Gastrocnemius medialis (tissue), 4 donors: ENCODE measurements around the gene PABPC3. TPM values are rescaled to one million over a fixed set of nuclear protein-coding genes. Genes with fewer than 3 reads are reported as not detected.

ENCODE experiments used
- ATAC-seq, 2 donors: fragments of 150-250 bp; one replicate each; pipeline ENCODE4 v1.9.1; 2016
- DNase-seq, 2 donors: peaks; one replicate each; pipeline ENCODE4 v3.0.0-alpha.2; 2019
- H3K27ac ChIP-seq, 4 donors: fragments of 200-600 bp; sonication (generic); 1 replicate in 1 of 4; 2 replicates in 3 of 4; pipeline ENCODE4 v1.5.1; 2016 to 2018; ENCODE audit warnings: mild to moderate bottlenecking in 2 of 4, moderate library complexity in 1 of 4
- H3K27me3 ChIP-seq, 3 donors: fragments of 200-600 bp; sonication (generic) in 2 of 3; 1 replicate in 1 of 3; 2 replicates in 2 of 3; pipeline versions ENCODE4 v1.5.1 to v1.6.0; 2016 to 2019; ENCODE audit warnings: mild to moderate bottlenecking in 1 of 3, moderate library complexity in 1 of 3
- H3K36me3 ChIP-seq, 2 donors: fragments of 200-600 bp; sonication (generic) in 1 of 2; one replicate each; pipeline ENCODE4 v1.5.1; 2017 to 2018
- H3K4me1 ChIP-seq, 2 donors: fragments of 200-600 bp; sonication (generic) in 1 of 2; one replicate each; pipeline ENCODE4 v1.5.1; 2016 to 2017; ENCODE audit warnings: mild to moderate bottlenecking in 2 of 2
- H3K4me3 ChIP-seq, 4 donors: fragments of 200-600 bp; sonication (generic) in 3 of 4; 1 replicate in 1 of 4; 2 replicates in 3 of 4; pipeline ENCODE4 v1.5.1; 2016 to 2019; ENCODE audit warnings: mild to moderate bottlenecking in 2 of 4
- H3K9me3 ChIP-seq, 3 donors: fragments of 200-600 bp; sonication (generic) in 2 of 3; 1 replicate in 1 of 3; 2 replicates in 2 of 3; pipeline ENCODE4 v1.5.1; 2016 to 2019
- CTCF ChIP-seq, 5 experiments: fragments of 450-650 bp in 3 of 5; fragments of 200-600 bp in 2 of 5; sonication (generic) in 2 of 5; IDR thresholded peaks in 4 of 5; conservative IDR thresholded peaks in 1 of 5; 1 replicate in 4 of 5; 2 replicates in 1 of 5; pipeline ENCODE4 v1.5.1; 2016 to 2019; ENCODE audit warnings: antibody characterized with exemption in 5 of 5, mild to moderate bottlenecking in 3 of 5, moderate library complexity in 3 of 5
- POLR2A ChIP-seq, 2 donors: fragments of 450-650 bp; IDR thresholded peaks; one replicate each; pipeline ENCODE4 v1.6.1; 2017; ENCODE audit warnings: antibody characterized with exemption in 2 of 2, mild to moderate bottlenecking in 2 of 2, moderate library complexity in 2 of 2
- in situ Hi-C, 4 donors: fragments of 200-750 bp; cut with MboI; loops; one replicate each; pipeline versions ENCODE4 v1.15.0 to v1.8.0; 2017; ENCODE audit warnings: low sequenced_read_pairs in 4 of 4
- intact Hi-C: fragments of 100-400 bp; cut with DNase I; formaldehyde crosslinking; loops from one replicate; pipeline ENCODE4 v1.15.1; 2023; ENCODE audit warnings: low total_unique reads
- total RNA-seq, 4 donors: library from RNA; depleted of rRNA; stranded (reverse); fragments of >200 nt; gene quantifications; one replicate each; pipeline versions ENCODE4 v1.1.0 to v1.2.3, GENCODE V29; 2016

PABPC3 gene
- total RNA-seq, 4 donors from 2014 or later, result not detected

DNA sequence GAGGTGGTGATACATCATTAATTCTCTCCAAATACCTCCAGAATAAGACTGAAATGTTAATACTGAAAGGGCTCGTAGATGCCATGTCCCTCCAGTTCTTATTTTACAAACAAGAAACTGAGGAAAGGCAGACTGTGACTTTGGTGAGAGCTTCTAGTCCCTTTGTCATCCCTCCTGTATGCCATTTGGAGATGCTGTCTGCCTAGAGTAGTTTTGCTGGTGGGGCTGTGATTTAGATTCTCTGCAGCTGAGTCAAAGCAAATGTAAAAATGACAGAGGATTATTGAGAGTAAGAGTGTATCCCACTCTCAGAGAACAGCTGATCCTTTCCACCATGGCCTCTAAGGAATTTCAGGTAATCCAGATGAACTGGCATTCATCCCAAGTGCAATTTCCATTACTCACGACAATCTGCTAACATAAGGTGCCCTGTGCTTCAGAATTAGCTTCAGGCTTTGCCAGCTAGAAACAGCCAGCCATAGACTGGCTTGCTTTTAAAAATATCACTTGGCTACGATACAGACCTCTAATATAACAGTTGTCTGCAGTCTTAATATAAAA, 16.8 kb downstream of the PABPC3 start:
- H3K36me3 ChIP-seq, result no peaks in the 10 kb centered on the region
- H3K4me3 ChIP-seq, result no peak overlapping the region
- DNase-seq, result no peak
- no peak for TF ChIP-seq CTCF (IDR thresholded peaks at IDR 0.05 in 4 of 5, conservative IDR thresholded peaks at IDR 0.05 in 1 of 5)
- TF ChIP-seq POLR2A (IDR thresholded peaks at IDR 0.05), result no peak
- no peaks in the 10 kb centered on the region for H3K27me3 ChIP-seq
- no peak overlapping the region for H3K27ac ChIP-seq
- peaks cover 0 to 8% of the 10 kb centered on the region in 2 donors for H3K4me1 ChIP-seq
- intact Hi-C loops, result loop anchor here (5.0 kb wide), 1 partner anchor 115 kb away; no protein-coding TSS in a partner anchor
- ATAC-seq, result no peak
- no peaks in the 10 kb centered on the region for H3K9me3 ChIP-seq
- in situ Hi-C loops, result no loop called here

DNA sequence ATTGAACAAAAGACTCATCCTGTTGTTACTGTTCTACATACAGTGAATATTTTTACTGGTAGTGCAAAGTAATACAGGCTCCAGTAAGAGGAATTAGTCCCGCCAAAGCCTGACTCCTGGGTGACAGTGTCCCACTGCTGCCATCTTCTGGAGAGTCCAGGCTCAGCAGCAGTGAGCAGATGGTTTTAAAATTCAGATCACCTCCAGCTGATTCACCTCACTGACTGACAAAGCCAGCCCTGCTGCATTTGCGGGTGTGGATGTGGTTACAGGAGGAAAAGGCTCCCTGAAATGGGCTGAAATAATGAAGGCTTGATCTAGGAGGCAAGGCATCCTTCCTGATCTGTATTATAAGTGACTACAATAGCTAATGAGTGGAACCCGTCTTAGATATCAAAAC, 18.3 kb downstream of the PABPC3 start:
- ATAC-seq, result peak; percentile 60 to 77
- in situ Hi-C loops (no loop called here), intact Hi-C loops (loop anchor here (5.0 kb wide), 1 partner anchor 117 kb away; no protein-coding TSS in a partner anchor)
- H3K4me1 ChIP-seq, result peaks cover 0 to 8% of the 10 kb centered on the region in 2 donors
- H3K27me3 ChIP-seq, result no peaks in the 10 kb centered on the region
- DNase-seq, result peak; percentile 13 to 49
- no peak overlapping the region for H3K27ac ChIP-seq
- no peak overlapping the region for H3K4me3 ChIP-seq
- no peaks in the 10 kb centered on the region for H3K9me3 ChIP-seq
- TF ChIP-seq POLR2A (IDR thresholded peaks at IDR 0.05) (no peak), CTCF (IDR thresholded peaks at IDR 0.05 in 4 of 5, conservative IDR thresholded peaks at IDR 0.05 in 1 of 5) (peak in 4 of 5 experiments; percentile 12 to 61 (median 49))
- no peaks in the 10 kb centered on the region for H3K36me3 ChIP-seq

GRCh38 chr13:25116044-25116443, 20.1 kb downstream of the PABPC3 start:
- Histone ChIP-seq H3K27ac (no peak overlapping the region), H3K27me3 (no peaks in the 10 kb centered on the region), H3K9me3 (no peaks in the 10 kb centered on the region), H3K4me3 (no peak overlapping the region), H3K36me3 (no peaks in the 10 kb centered on the region), H3K4me1 (peaks cover 0 to 8% of the 10 kb centered on the region in 2 donors)
- DNase-seq (no peak), ATAC-seq (no peak)
- TF ChIP-seq POLR2A (IDR thresholded peaks at IDR 0.05) (no peak), CTCF (IDR thresholded peaks at IDR 0.05 in 4 of 5, conservative IDR thresholded peaks at IDR 0.05 in 1 of 5) (no peak)
- intact Hi-C loops (no loop called here), in situ Hi-C loops (no loop called here)

- H3K27ac ChIP-seq, result no peak overlapping the region
- intact Hi-C loops (no loop called here), in situ Hi-C loops (no loop called here)
- no peaks in the 10 kb centered on the region for H3K36me3 ChIP-seq
- no peaks in the 10 kb centered on the region for H3K27me3 ChIP-seq
- TF ChIP-seq POLR2A (IDR thresholded peaks at IDR 0.05) (no peak), CTCF (IDR thresholded peaks at IDR 0.05 in 4 of 5, conservative IDR thresholded peaks at IDR 0.05 in 1 of 5) (no peak)
- DNase-seq (no peak), ATAC-seq (no peak)
- H3K9me3 ChIP-seq, result no peaks in the 10 kb centered on the region
- H3K4me1 ChIP-seq, result peaks cover 0 to 7% of the 10 kb centered on the region in 2 donors
- H3K4me3 ChIP-seq, result no peak overlapping the region
Observed at GRCh38 chr13:25117312-25117711, 21.4 kb downstream of the PABPC3 start.
